Measurements from ENCODE around the gene FAM222B. TPM values are rescaled to one million over a fixed set of nuclear protein-coding genes. Genes with fewer than 3 reads are reported as not detected.

FAM222B gene
- total and polyA plus RNA-seq, 2 of the 4 experiments (the other 2 are of a cell fraction): 2.5 to 10.8 TPM

DNA sequence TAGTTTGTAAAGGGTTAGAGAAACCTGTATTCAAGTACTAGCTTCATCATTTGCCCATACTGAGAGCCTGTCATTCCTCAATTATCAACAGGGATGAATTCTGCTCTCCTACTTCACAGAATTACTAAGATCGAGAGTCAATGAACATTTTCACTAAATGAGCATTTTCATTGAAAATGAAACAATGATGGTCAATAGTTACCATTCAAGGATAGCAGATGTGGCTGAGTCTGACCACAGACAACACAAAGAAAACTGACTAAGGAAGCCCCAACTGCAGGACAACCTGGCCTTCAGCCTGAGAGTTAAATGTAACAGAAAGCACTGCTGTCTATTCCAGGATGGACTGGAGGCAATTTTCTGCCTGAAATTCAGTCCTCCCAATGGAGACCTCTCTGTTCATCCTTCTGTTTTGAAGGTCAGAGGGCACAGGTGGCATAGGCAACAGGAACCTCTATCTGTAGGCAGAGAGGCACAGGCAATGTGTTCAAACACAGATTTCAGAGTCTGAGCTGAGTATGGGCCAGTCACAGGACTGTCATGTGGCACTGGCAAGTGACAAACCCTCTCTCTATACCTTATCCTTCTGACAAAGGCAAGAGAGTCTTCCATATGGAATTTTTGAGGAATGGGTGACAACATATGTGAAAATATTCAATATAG lies 79.3 kb downstream of the FAM222B start:
- ATAC-seq (ENCODE audit: low read depth) (no peak), DNase-seq (no peak)
- TF ChIP-seq FOS (IDR thresholded peaks at IDR 0.05; ENCODE audit: low read depth, low read length) (no peak), RFX5 (IDR thresholded peaks at IDR 0.05; ENCODE audit: low read depth, low read length) (no peak), SMC3 (IDR thresholded peaks at IDR 0.05; ENCODE audit: low read depth, low read length) (no peak), CHD1 (IDR thresholded peaks at IDR 0.05; ENCODE audit: low read depth, low read length) (no peak)
- TF ChIP-seq, protein P1, sequence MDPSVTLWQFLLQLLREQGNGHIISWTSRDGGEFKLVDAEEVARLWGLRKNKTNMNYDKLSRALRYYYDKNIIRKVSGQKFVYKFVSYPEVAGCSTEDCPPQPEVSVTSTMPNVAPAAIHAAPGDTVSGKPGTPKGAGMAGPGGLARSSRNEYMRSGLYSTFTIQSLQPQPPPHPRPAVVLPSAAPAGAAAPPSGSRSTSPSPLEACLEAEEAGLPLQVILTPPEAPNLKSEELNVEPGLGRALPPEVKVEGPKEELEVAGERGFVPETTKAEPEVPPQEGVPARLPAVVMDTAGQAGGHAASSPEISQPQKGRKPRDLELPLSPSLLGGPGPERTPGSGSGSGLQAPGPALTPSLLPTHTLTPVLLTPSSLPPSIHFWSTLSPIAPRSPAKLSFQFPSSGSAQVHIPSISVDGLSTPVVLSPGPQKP (IDR thresholded peaks at IDR 0.05; ENCODE audit: borderline replicate concordance, low read depth, low read length): no peak
- TF ChIP-seq, protein P2, sequence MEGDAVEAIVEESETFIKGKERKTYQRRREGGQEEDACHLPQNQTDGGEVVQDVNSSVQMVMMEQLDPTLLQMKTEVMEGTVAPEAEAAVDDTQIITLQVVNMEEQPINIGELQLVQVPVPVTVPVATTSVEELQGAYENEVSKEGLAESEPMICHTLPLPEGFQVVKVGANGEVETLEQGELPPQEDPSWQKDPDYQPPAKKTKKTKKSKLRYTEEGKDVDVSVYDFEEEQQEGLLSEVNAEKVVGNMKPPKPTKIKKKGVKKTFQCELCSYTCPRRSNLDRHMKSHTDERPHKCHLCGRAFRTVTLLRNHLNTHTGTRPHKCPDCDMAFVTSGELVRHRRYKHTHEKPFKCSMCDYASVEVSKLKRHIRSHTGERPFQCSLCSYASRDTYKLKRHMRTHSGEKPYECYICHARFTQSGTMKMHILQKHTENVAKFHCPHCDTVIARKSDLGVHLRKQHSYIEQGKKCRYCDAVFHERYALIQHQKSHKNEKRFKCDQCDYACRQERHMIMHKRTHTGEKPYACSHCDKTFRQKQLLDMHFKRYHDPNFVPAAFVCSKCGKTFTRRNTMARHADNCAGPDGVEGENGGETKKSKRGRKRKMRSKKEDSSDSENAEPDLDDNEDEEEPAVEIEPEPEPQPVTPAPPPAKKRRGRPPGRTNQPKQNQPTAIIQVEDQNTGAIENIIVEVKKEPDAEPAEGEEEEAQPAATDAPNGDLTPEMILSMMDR (conservative IDR thresholded peaks at IDR 0.05; ENCODE audit: low read depth, low read length): no peak
- TF ChIP-seq, protein P3, sequence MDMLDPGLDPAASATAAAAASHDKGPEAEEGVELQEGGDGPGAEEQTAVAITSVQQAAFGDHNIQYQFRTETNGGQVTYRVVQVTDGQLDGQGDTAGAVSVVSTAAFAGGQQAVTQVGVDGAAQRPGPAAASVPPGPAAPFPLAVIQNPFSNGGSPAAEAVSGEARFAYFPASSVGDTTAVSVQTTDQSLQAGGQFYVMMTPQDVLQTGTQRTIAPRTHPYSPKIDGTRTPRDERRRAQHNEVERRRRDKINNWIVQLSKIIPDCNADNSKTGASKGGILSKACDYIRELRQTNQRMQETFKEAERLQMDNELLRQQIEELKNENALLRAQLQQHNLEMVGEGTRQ (IDR thresholded peaks at IDR 0.05; ENCODE audit: low read depth, low read length): no peak
- H3K27me3 ChIP-seq (ENCODE audit: control insufficient read depth, insufficient read depth, low read length): no peaks in the 10 kb centered on the region
- BruUV-seq (replicated peaks): no TSS peak
- no peak overlapping the region for H3K4me3 ChIP-seq (ENCODE audit: insufficient read depth, low read depth, low read length)
- no peak overlapping the region for H2BK20ac ChIP-seq (ENCODE audit: low read depth, low read length)
- H3K9me3 ChIP-seq (ENCODE audit: control insufficient read depth, insufficient read depth, low read length): no peaks in the 10 kb centered on the region
- no peak overlapping the region for H4K8ac ChIP-seq (ENCODE audit: low read depth in 2 of 2, low read length in 2 of 2)
- H2BK15ac ChIP-seq (ENCODE audit: low read depth, low read length): no peak overlapping the region
- H2BK5ac ChIP-seq (ENCODE audit: low read depth, low read length, poor library complexity, severe bottlenecking): no peak overlapping the region
- dilution Hi-C loops (cut with HindIII; ENCODE audit: low sequenced_read_pairs, unreplicated experiment) (no loop called here), intact Hi-C loops (cut with micrococcal nuclease) (loop anchor here (1.0 to 10.0 kb wide), 4 partner anchors 52 to 134 kb away; partner anchors contain the start of genes ERAL1 and FLOT2), in situ Hi-C loops (cut with MboI; ENCODE audit: low sequenced_read_pairs) (no loop called here)
- H2AK5ac ChIP-seq (ENCODE audit: low read depth, low read length): peak overlapping the region; percentile 51; the same call in 1 of the 2 replicates
- no peak overlapping the region for H3K9ac ChIP-seq (ENCODE audit: low read depth, low read length)
- H3K4me2 ChIP-seq (ENCODE audit: low read depth, low read length): no peak overlapping the region
- peaks cover 4% of the 10 kb centered on the region; the same call in 1 of the 2 replicates for H3K4me1 ChIP-seq (ENCODE audit: control insufficient read depth, insufficient read depth, low read length)
- H4K5ac ChIP-seq (ENCODE audit: low read depth, low read length): no peak overlapping the region
- H3K4ac ChIP-seq (ENCODE audit: low read depth, low read length): no peak overlapping the region
- peaks cover 32% of the 10 kb centered on the region; the same call in 1 of the 2 replicates for H4K20me1 ChIP-seq (ENCODE audit: insufficient read depth, low read length)
- no peaks in the 10 kb centered on the region for H3K9me1 ChIP-seq (ENCODE audit: insufficient read depth, low read length)
- H2BK120ac ChIP-seq (ENCODE audit: low read depth, low read length): no peak overlapping the region
- no peak overlapping the region for H3K56ac ChIP-seq (ENCODE audit: extremely low read depth, insufficient read depth, low read length)
- no peak overlapping the region for H3K23ac ChIP-seq (ENCODE audit: low read depth, low read length)
- peaks cover 12 to 41% of the 10 kb centered on the region in 2 experiments for H3K79me1 ChIP-seq (ENCODE audit: low read depth in 1 of 2, low read length in 2 of 2)
- WGBS, 2 experiments (ENCODE audit: extremely low coverage in 2 of 2, insufficient read length in 1 of 2): no CpG with 5 or more reads among the region's 1 CpG
- H3K14ac ChIP-seq (replicated peaks; ENCODE audit: low read depth, low read length): no peak overlapping the region
- H2AK9ac ChIP-seq (replicated peaks; ENCODE audit: low read depth, low read length, poor library complexity): no peak overlapping the region
- H3K36me3 ChIP-seq (ENCODE audit: control insufficient read depth, insufficient read depth, low read length): peaks cover 31% of the 10 kb centered on the region
- H4K91ac ChIP-seq (ENCODE audit: insufficient read depth, low read depth, low read length): no peak overlapping the region
- no peak overlapping the region for H3K27ac ChIP-seq (ENCODE audit: insufficient read depth, low read length)
- ChIA-PET POLR2A (ENCODE audit: unreplicated experiment) (interaction anchor here (0.6 to 1.0 kb wide), 2 partner anchors 79 to 144 kb away, joined by 3 read pairs; no protein-coding TSS in a partner anchor), CTCF (interaction anchor here (0.6 to 2.7 kb wide), 18 partner anchors 9 to 187 kb away, joined by 3 to 22 read pairs (median 5); partner anchors contain the start of genes DHRS13, FAM222B, FLOT2 and TLCD1)
- H3K18ac ChIP-seq (ENCODE audit: low read depth, low read length): no peak overlapping the region
- no peak overlapping the region for H2AFZ ChIP-seq (replicated peaks; ENCODE audit: low read length, poor library complexity)

All from IMR-90 (cell line).